ENCODE results near the gene TSPAN9. TPM values are rescaled to one million over a fixed set of nuclear protein-coding genes. Genes with fewer than 3 reads are reported as not detected.

The TSPAN9 gene
- polyA plus RNA-seq, 1 experiment, result 67.0 TPM

GRCh38 chr12:3271639-3272038 lies 194.5 kb downstream of the TSPAN9 start:
- no peak for TF ChIP-seq CTCF (IDR thresholded peaks at IDR 0.05; ENCODE audit: insufficient read depth, low read depth, low read length)
- ChIA-PET POLR2A (no interaction called here), CTCF (interaction anchor here (2.3 to 12.6 kb wide), 2 partner anchors 135 to 198 kb away, joined by 11 to 223 read pairs; no protein-coding TSS in a partner anchor)

GRCh38 chr12:3272958-3273357 lies 195.8 kb downstream of the TSPAN9 start:
- CTCF ChIA-PET, result interaction anchor here (1.5 to 12.6 kb wide), 4 partner anchors 70 to 203 kb away, joined by 4 to 223 read pairs (median 18); no protein-coding TSS in a partner anchor
- POLR2A ChIA-PET, result interaction anchor here (0.6 kb wide), 1 partner anchor 600 kb away, joined by 4 read pairs; the partner anchor contains the start of gene PARP11
- TF ChIP-seq CTCF (IDR thresholded peaks at IDR 0.05; ENCODE audit: insufficient read depth, low read depth, low read length), result no peak
- Histone ChIP-seq H3K27me3 (ENCODE audit: control insufficient read depth, insufficient read depth, low read length) (no peaks in the 10 kb centered on the region), H3K36me3 (ENCODE audit: control insufficient read depth, insufficient read depth, low read length) (no peaks in the 10 kb centered on the region), H3K4me3 (ENCODE audit: low read depth, low read length) (no peak overlapping the region)
- DNase-seq (ENCODE audit: low read depth), result no peak

More at GRCh38 chr12:3271639-3272038, 194.5 kb downstream of the TSPAN9 start:
- no peaks in the 10 kb centered on the region for H3K27me3 ChIP-seq (ENCODE audit: control insufficient read depth, insufficient read depth, low read length)
- no peaks in the 10 kb centered on the region for H3K36me3 ChIP-seq (ENCODE audit: control insufficient read depth, insufficient read depth, low read length)
- no peak for DNase-seq (ENCODE audit: low read depth)
- H3K4me3 ChIP-seq (ENCODE audit: low read depth, low read length), result no peak overlapping the region

- DNase-seq (ENCODE audit: low read depth), result no peak
- ChIA-PET POLR2A (interaction anchor here (0.6 kb wide), 1 partner anchor 600 kb away, joined by 4 read pairs; the partner anchor contains the start of gene PARP11), CTCF (interaction anchor here (1.1 to 12.6 kb wide), 9 partner anchors 13 to 203 kb away, joined by 3 to 223 read pairs (median 4); no protein-coding TSS in a partner anchor)
- H3K36me3 ChIP-seq (ENCODE audit: control insufficient read depth, insufficient read depth, low read length), result no peaks in the 10 kb centered on the region
- H3K27me3 ChIP-seq (ENCODE audit: control insufficient read depth, insufficient read depth, low read length), result no peaks in the 10 kb centered on the region
- no peak overlapping the region for H3K4me3 ChIP-seq (ENCODE audit: low read depth, low read length)
- TF ChIP-seq CTCF (IDR thresholded peaks at IDR 0.05; ENCODE audit: insufficient read depth, low read depth, low read length), result no peak
These were observed 196.3 kb downstream of the TSPAN9 start for GRCh38 chr12:3273409-3273853.

- H3K4me3 ChIP-seq (ENCODE audit: low read depth, low read length), result no peak overlapping the region
- H3K36me3 ChIP-seq (ENCODE audit: control insufficient read depth, insufficient read depth, low read length), result 0 out of 2 replicates have a peak, but pooled peaks cover 1% of the 10 kb centered on the region
- POLR2A ChIA-PET, result no interaction called here
- no peak for TF ChIP-seq CTCF (IDR thresholded peaks at IDR 0.05; ENCODE audit: insufficient read depth, low read depth, low read length)
- DNase-seq (ENCODE audit: low read depth), result no peak
- CTCF ChIA-PET, result interaction anchor here (0.7 to 12.6 kb wide), 37 partner anchors 8 to 425 kb away, joined by 3 to 223 read pairs (median 5); no protein-coding TSS in a partner anchor
- H3K27me3 ChIP-seq (ENCODE audit: control insufficient read depth, insufficient read depth, low read length), result no peaks in the 10 kb centered on the region
These were observed 197.5 kb downstream of the TSPAN9 start for GRCh38 chr12:3274664-3275063.

- no peak overlapping the region for H3K4me3 ChIP-seq (ENCODE audit: low read depth, low read length)
- TF ChIP-seq CTCF (IDR thresholded peaks at IDR 0.05; ENCODE audit: insufficient read depth, low read depth, low read length), result peak; percentile 98
- H3K27me3 ChIP-seq (ENCODE audit: control insufficient read depth, insufficient read depth, low read length), result no peaks in the 10 kb centered on the region
- DNase-seq (ENCODE audit: low read depth), result no peak
- H3K36me3 ChIP-seq (ENCODE audit: control insufficient read depth, insufficient read depth, low read length), result peaks cover 1% of the 10 kb centered on the region; the same call in 1 of the 2 replicates
- CTCF ChIA-PET, result interaction anchor here (0.5 to 12.6 kb wide), 47 partner anchors 9 to 1018 kb away, joined by 3 to 223 read pairs (median 5); no protein-coding TSS in a partner anchor
- POLR2A ChIA-PET, result no interaction called here
These were observed 198.2 kb downstream of the TSPAN9 start for GRCh38 chr12:3275171-3276041.
